WTC11 (cell line): ENCODE results near the gene ADORA1. TPM values are rescaled to one million over a fixed set of nuclear protein-coding genes. Genes with fewer than 3 reads are reported as not detected.

Experiments used
- ATAC-seq: fragments of 200-7000 bp; cut with Tn5 transposase; 2 replicates; pipeline ENCODE4 v1.10.0; 2021; ENCODE audit warnings: mild to moderate bottlenecking, moderate library complexity
- CTCF ChIA-PET: fragments of 300-600 bp; sonication (Branson Sonifier 250); formaldehyde crosslinking; loops from one replicate; lab custom pipeline; 2021; ENCODE audit warnings: antibody characterized with exemption; lab: Charles Lee
- POLR2A ChIA-PET: fragments of 350-600 bp; sonication (Branson Sonifier 250); formaldehyde crosslinking; loops from one replicate; lab custom pipeline; 2021; ENCODE audit warnings: antibody characterized with exemption; lab: Charles Lee
- DNase-seq: peaks from one replicate; pipeline ENCODE4 v3.0.0; 2021; ENCODE audit warnings: low spot score
- H3K27ac Mint-ChIP-seq: 2 replicates; pipeline ENCODE4 v1.8.0; 2021; ENCODE audit warnings: mixed read lengths
- H3K27me3 Mint-ChIP-seq: 2 replicates; pipeline ENCODE4 v1.8.0; 2021; ENCODE audit warnings: low read depth, mild to moderate bottlenecking, moderate library complexity, mixed read lengths
- H3K36me3 Mint-ChIP-seq: 2 replicates; pipeline ENCODE4 v1.8.0; 2021; ENCODE audit warnings: mixed read lengths
- H3K4me1 Mint-ChIP-seq: 2 replicates; pipeline ENCODE4 v1.8.0; 2022; ENCODE audit warnings: mixed read lengths
- H3K4me3 Mint-ChIP-seq: 2 replicates; pipeline ENCODE4 v1.8.0; 2021; ENCODE audit warnings: mild to moderate bottlenecking, moderate library complexity, mixed read lengths
- H3K9me3 Mint-ChIP-seq: 2 replicates; pipeline ENCODE4 v1.8.0; 2021; ENCODE audit warnings: mixed read lengths
- ARID4B ChIP-seq: sonication (generic); formaldehyde crosslinking; IDR thresholded peaks from 2 replicates; pipeline ENCODE4 v1.8.0; 2023; ENCODE audit warnings: missing genetic modification reagents, mild to moderate bottlenecking, borderline replicate concordance
- ATF6 ChIP-seq: sonication (generic); formaldehyde crosslinking; IDR thresholded peaks from 2 replicates; pipeline ENCODE4 v1.8.1; 2023; ENCODE audit warnings: mild to moderate bottlenecking, missing genetic modification reagents
- CTCF ChIP-seq: fragments of 200-600 bp; IDR thresholded peaks from 2 replicates; pipeline ENCODE4 v1.8.0; 2022; ENCODE audit warnings: antibody characterized with exemption
- E2F1 ChIP-seq: sonication (generic); formaldehyde crosslinking; IDR thresholded peaks from 2 replicates; pipeline ENCODE4 v1.8.0; 2022; ENCODE audit warnings: mild to moderate bottlenecking, missing genetic modification reagents
- E2F5 ChIP-seq: sonication (generic); formaldehyde crosslinking; IDR thresholded peaks from 2 replicates; pipeline ENCODE4 v1.8.1; 2022; ENCODE audit warnings: mild to moderate bottlenecking, moderate library complexity, missing genetic modification reagents
- ERG ChIP-seq: fragments of 250-450 bp; sonication (Bioruptor Pico); IDR thresholded peaks from 2 replicates; pipeline ENCODE4 v1.8.0; 2021; ENCODE audit warnings: mild to moderate bottlenecking
- ETV6 ChIP-seq: sonication (generic); formaldehyde crosslinking; IDR thresholded peaks from 2 replicates; pipeline ENCODE4 v1.8.1; 2022; ENCODE audit warnings: mild to moderate bottlenecking, missing genetic modification reagents
- FOXP1 ChIP-seq: sonication (generic); formaldehyde crosslinking; IDR thresholded peaks from 2 replicates; pipeline ENCODE4 v1.8.0; 2022; ENCODE audit warnings: missing genetic modification reagents, mild to moderate bottlenecking, moderate library complexity, borderline replicate concordance
- RORB ChIP-seq: fragments of 250-450 bp; sonication (Bioruptor Pico); IDR thresholded peaks from 2 replicates; pipeline ENCODE4 v1.9.0; 2021; ENCODE audit warnings: mild to moderate bottlenecking
- SOX15 ChIP-seq: fragments of 250-450 bp; sonication (Bioruptor Pico); IDR thresholded peaks from 2 replicates; pipeline ENCODE4 v1.9.0; 2021; ENCODE audit warnings: mild to moderate bottlenecking
- STAT6 ChIP-seq: sonication (generic); formaldehyde crosslinking; conservative IDR thresholded peaks from 2 replicates; pipeline ENCODE4 v1.8.1; 2023; ENCODE audit warnings: mild to moderate bottlenecking, low read depth, missing genetic modification reagents, moderate library complexity
- TEAD1 ChIP-seq: sonication (generic); formaldehyde crosslinking; IDR thresholded peaks from 2 replicates; pipeline ENCODE4 v1.8.0; 2022; ENCODE audit warnings: mild to moderate bottlenecking, missing genetic modification reagents
- TEAD4 ChIP-seq: sonication (generic); formaldehyde crosslinking; IDR thresholded peaks from 2 replicates; pipeline ENCODE4 v1.8.0; 2022; ENCODE audit warnings: mild to moderate bottlenecking, missing genetic modification reagents
- ZMAT4 ChIP-seq: fragments of 250-450 bp; sonication (Bioruptor Pico); IDR thresholded peaks from 2 replicates; pipeline ENCODE4 v1.9.0; 2021; ENCODE audit warnings: mild to moderate bottlenecking
- ZNF121 ChIP-seq: sonication (generic); formaldehyde crosslinking; IDR thresholded peaks from 2 replicates; pipeline ENCODE4 v1.8.0; 2023; ENCODE audit warnings: missing genetic modification reagents
- ZNF423 ChIP-seq: fragments of 250-450 bp; sonication (Bioruptor Pico); IDR thresholded peaks from 2 replicates; pipeline ENCODE4 v2.1.2; 2022; ENCODE audit warnings: mild to moderate bottlenecking, moderate library complexity
- ZNF532 ChIP-seq: fragments of 250-450 bp; sonication (Bioruptor Pico); IDR thresholded peaks from 2 replicates; pipeline ENCODE4 v1.9.0; 2021; ENCODE audit warnings: mild to moderate bottlenecking, borderline replicate concordance
- total RNA-seq: library from RNA; stranded (reverse); gene quantifications from 3 replicates; pipeline ENCODE4 v1.2.3, GENCODE V29; 2021

The ADORA1 gene
- total RNA-seq, 1 experiment from 2014 or later = 1.8 TPM

GRCh38 chr1:203214871-203215270, 87.3 kb downstream of the ADORA1 start (continued):
- TF ChIP-seq E2F5 (CRISPR knock-in tag) (no peak), SOX15 (no peak), STAT6 (CRISPR knock-in tag) (no peak), ATF6 (CRISPR knock-in tag) (no peak), CTCF (no peak), RORB (CRISPR knock-in tag) (no peak), TEAD1 (CRISPR knock-in tag) (no peak)

GRCh38 chr1:203215573-203215972, 88.0 kb downstream of the ADORA1 start:
- CTCF ChIA-PET = interaction anchor here (0.5 to 6.8 kb wide), 54 partner anchors 9 to 457 kb away, joined by 3 to 192 read pairs (median 8); partner anchors contain the start of genes ADORA1, CHI3L1, MYBPH and MYOG
- Mint-ChIP-seq H3K27ac (no peak overlapping the region), H3K27me3 (peaks cover 6% of the 10 kb centered on the region), H3K4me3 (no peak overlapping the region), H3K9me3 (no peaks in the 10 kb centered on the region), H3K36me3 (no peaks in the 10 kb centered on the region), H3K4me1 (peaks cover 17% of the 10 kb centered on the region)
- POLR2A ChIA-PET = interaction anchor here (2.2 kb wide), 1 partner anchor 98 kb away, joined by 7 read pairs; no protein-coding TSS in a partner anchor
- ATAC-seq = no peak
- DNase-seq = peak; percentile 17
- TF ChIP-seq TEAD4 (no peak), ZMAT4 (no peak), ZNF423 (no peak), E2F1 (CRISPR knock-in tag) (no peak), ETV6 (CRISPR knock-in tag) (no peak), FOXP1 (no peak), ZNF121 (no peak), ERG (no peak), ZNF532 (no peak), ARID4B (CRISPR knock-in tag) (no peak)
